ENCODE measurements around the gene ZC3HAV1.

DNA sequence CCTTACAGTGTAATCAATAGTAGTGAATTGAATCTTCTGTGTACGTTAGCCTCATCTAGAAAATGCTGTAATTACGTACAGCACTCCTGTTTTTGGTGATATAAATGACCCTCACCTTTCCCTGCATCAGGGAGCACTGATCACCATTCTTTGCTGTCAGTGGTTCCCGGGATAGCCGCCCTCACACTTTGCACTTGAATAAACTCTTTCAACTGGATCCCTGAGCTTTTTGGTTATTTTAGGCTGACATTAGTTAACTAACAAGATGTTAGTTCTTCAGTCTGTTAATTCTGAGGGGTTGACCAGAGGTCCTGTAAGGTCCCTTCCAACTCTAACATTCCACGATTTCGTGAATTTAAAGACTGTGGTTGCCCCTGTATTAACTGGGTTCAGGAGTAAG is 23.4 kb upstream of the ZC3HAV1 start:
- TF ChIP-seq, protein P1, sequence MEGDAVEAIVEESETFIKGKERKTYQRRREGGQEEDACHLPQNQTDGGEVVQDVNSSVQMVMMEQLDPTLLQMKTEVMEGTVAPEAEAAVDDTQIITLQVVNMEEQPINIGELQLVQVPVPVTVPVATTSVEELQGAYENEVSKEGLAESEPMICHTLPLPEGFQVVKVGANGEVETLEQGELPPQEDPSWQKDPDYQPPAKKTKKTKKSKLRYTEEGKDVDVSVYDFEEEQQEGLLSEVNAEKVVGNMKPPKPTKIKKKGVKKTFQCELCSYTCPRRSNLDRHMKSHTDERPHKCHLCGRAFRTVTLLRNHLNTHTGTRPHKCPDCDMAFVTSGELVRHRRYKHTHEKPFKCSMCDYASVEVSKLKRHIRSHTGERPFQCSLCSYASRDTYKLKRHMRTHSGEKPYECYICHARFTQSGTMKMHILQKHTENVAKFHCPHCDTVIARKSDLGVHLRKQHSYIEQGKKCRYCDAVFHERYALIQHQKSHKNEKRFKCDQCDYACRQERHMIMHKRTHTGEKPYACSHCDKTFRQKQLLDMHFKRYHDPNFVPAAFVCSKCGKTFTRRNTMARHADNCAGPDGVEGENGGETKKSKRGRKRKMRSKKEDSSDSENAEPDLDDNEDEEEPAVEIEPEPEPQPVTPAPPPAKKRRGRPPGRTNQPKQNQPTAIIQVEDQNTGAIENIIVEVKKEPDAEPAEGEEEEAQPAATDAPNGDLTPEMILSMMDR (conservative IDR thresholded peaks at IDR 0.05 in 1 of 2, IDR thresholded peaks at IDR 0.05 in 1 of 2; ENCODE audit: extremely low read depth in 1 of 2, insufficient read depth in 1 of 2, low read depth in 1 of 2, low read length in 2 of 2), result no peak
- no peak for TF ChIP-seq EZH2 (IDR thresholded peaks at IDR 0.05; ENCODE audit: borderline replicate concordance, low read length)

Data from mammary epithelial cell (primary cell).